Activated CD4-positive, alpha-beta memory T cell treated with anti-CD3 and anti-CD28 coated beads, Interleukin-2, amount 10 ng/mL, durations not matched to agents 7 days and 5 days (primary cell): ENCODE data around the gene RP9. TPM values are rescaled to one million over a fixed set of nuclear protein-coding genes. Genes with fewer than 3 reads are reported as not detected.
A peak's percentile ranks its signal among the peaks of the same experiment; 100 is the strongest.

Experiments used
- CTCF ChIA-PET: fragments of 350-600 bp; sonication (Branson Sonifier 250); formaldehyde crosslinking; loops from one replicate; lab custom pipeline; 2021; ENCODE audit warnings: antibody characterized with exemption, inconsistent platforms; lab: Charles Lee
- POLR2A ChIA-PET: fragments of 350-600 bp; sonication (Branson Sonifier 250); formaldehyde crosslinking; loops from one replicate; lab custom pipeline; 2021; ENCODE audit warnings: antibody characterized with exemption; lab: Charles Lee
- DNase-seq: peaks from one replicate; pipeline ENCODE4 v3.0.0-alpha.2; 2020
- H3K27ac Mint-ChIP-seq: one replicate; pipeline ENCODE4 v1.8.0; 2021; ENCODE audit warnings: mild to moderate bottlenecking, mixed read lengths
- H3K27me3 Mint-ChIP-seq: one replicate; pipeline ENCODE4 v1.8.0; 2021; ENCODE audit warnings: mixed read lengths
- H3K36me3 Mint-ChIP-seq: one replicate; pipeline ENCODE4 v1.8.0; 2021; ENCODE audit warnings: low read depth, mixed read lengths
- H3K4me1 Mint-ChIP-seq: one replicate; pipeline ENCODE4 v1.8.0; 2021; ENCODE audit warnings: mixed read lengths
- H3K4me3 Mint-ChIP-seq: one replicate; pipeline ENCODE4 v1.8.0; 2021; ENCODE audit warnings: mild to moderate bottlenecking, mixed read lengths
- H3K9me3 Mint-ChIP-seq: one replicate; pipeline ENCODE4 v1.8.0; 2021; ENCODE audit warnings: mixed read lengths
- total RNA-seq, 2 experiments: library from RNA; stranded (reverse); gene quantifications; one replicate each; pipeline ENCODE4 v1.2.3, GENCODE V29; 2021

Gene RP9
- total RNA-seq, 2 experiments from 2014 or later, result 9.7 to 11.5 TPM

- no peak for DNase-seq
- no peak overlapping the region for H3K4me3 Mint-ChIP-seq
- CTCF ChIA-PET, result interaction anchor here (0.8 to 5.8 kb wide), 5 partner anchors 9 to 209 kb away, joined by 3 to 34 read pairs (median 5); no protein-coding TSS in a partner anchor
- POLR2A ChIA-PET, result interaction anchor here (1.1 to 3.8 kb wide), 4 partner anchors 7 to 163 kb away, joined by 3 to 26 read pairs (median 8); partner anchors contain the start of genes KBTBD2 and NT5C3A
- H3K27ac Mint-ChIP-seq, result no peak overlapping the region
- H3K36me3 Mint-ChIP-seq, result peaks cover 24% of the 10 kb centered on the region
- peaks cover 62% of the 10 kb centered on the region for H3K4me1 Mint-ChIP-seq
- no peaks in the 10 kb centered on the region for H3K9me3 Mint-ChIP-seq
- H3K27me3 Mint-ChIP-seq, result no peaks in the 10 kb centered on the region
Observed at GRCh38 chr7:33055158-33055557, 54.0 kb downstream of the RP9 start.

GRCh38 chr7:33054261-33054964 lies 54.8 kb downstream of the RP9 start:
- DNase-seq, result no peak
- Mint-ChIP-seq H3K27ac (peak overlapping the region; percentile 71), H3K27me3 (no peaks in the 10 kb centered on the region), H3K4me3 (no peak overlapping the region), H3K9me3 (no peaks in the 10 kb centered on the region), H3K4me1 (peaks cover 57% of the 10 kb centered on the region), H3K36me3 (peaks cover 18% of the 10 kb centered on the region)
- CTCF ChIA-PET, result interaction anchor here (1.2 to 5.8 kb wide), 8 partner anchors 10 to 208 kb away, joined by 3 to 34 read pairs (median 5); partner anchors contain the start of gene RP9
- POLR2A ChIA-PET, result interaction anchor here (1.1 to 3.8 kb wide), 4 partner anchors 8 to 162 kb away, joined by 3 to 26 read pairs (median 8); partner anchors contain the start of genes KBTBD2 and NT5C3A

- ChIA-PET CTCF (interaction anchor here (1.2 to 5.8 kb wide), 6 partner anchors 10 to 207 kb away, joined by 3 to 34 read pairs (median 8); partner anchors contain the start of gene RP9), POLR2A (interaction anchor here (0.8 to 3.8 kb wide), 4 partner anchors 9 to 162 kb away, joined by 3 to 26 read pairs (median 14); partner anchors contain the start of genes KBTBD2 and NT5C3A)
- H3K9me3 Mint-ChIP-seq, result no peaks in the 10 kb centered on the region
- peak overlapping the region; percentile 71 for H3K27ac Mint-ChIP-seq
- DNase-seq, result no peak
- H3K4me3 Mint-ChIP-seq, result no peak overlapping the region
- H3K36me3 Mint-ChIP-seq, result peaks cover 13% of the 10 kb centered on the region
- no peaks in the 10 kb centered on the region for H3K27me3 Mint-ChIP-seq
- H3K4me1 Mint-ChIP-seq, result peaks cover 53% of the 10 kb centered on the region
Observed at GRCh38 chr7:33053721-33054120, 55.5 kb downstream of the RP9 start.

- peaks cover 2% of the 10 kb centered on the region for H3K36me3 Mint-ChIP-seq
- H3K4me1 Mint-ChIP-seq, result peaks cover 49% of the 10 kb centered on the region
- H3K4me3 Mint-ChIP-seq, result no peak overlapping the region
- H3K27me3 Mint-ChIP-seq, result no peaks in the 10 kb centered on the region
- no peak for DNase-seq
- no peak overlapping the region for H3K27ac Mint-ChIP-seq
- CTCF ChIA-PET, result interaction anchor here (1.7 to 5.8 kb wide), 4 partner anchors 10 to 204 kb away, joined by 8 to 34 read pairs (median 17); no protein-coding TSS in a partner anchor
- POLR2A ChIA-PET, result interaction anchor here (1.3 to 1.4 kb wide), 2 partner anchors 10 to 145 kb away, joined by 3 to 5 read pairs; no protein-coding TSS in a partner anchor
- H3K9me3 Mint-ChIP-seq, result no peaks in the 10 kb centered on the region
Observed at GRCh38 chr7:33050535-33051318, 58.5 kb downstream of the RP9 start.

- no peaks in the 10 kb centered on the region for H3K9me3 Mint-ChIP-seq
- no peak overlapping the region for H3K4me3 Mint-ChIP-seq
- POLR2A ChIA-PET, result interaction anchor here (0.6 to 1.3 kb wide), 4 partner anchors 9 to 60 kb away, joined by 3 to 4 read pairs (median 3); no protein-coding TSS in a partner anchor
- H3K27me3 Mint-ChIP-seq, result no peaks in the 10 kb centered on the region
- CTCF ChIA-PET, result interaction anchor here (1.0 to 2.5 kb wide), 8 partner anchors 8 to 202 kb away, joined by 3 to 18 read pairs (median 6); partner anchors contain the start of genes NT5C3A and RP9
- H3K27ac Mint-ChIP-seq, result no peak overlapping the region
- peaks cover 4% of the 10 kb centered on the region for H3K36me3 Mint-ChIP-seq
- no peak for DNase-seq
- H3K4me1 Mint-ChIP-seq, result peaks cover 41% of the 10 kb centered on the region
Observed at GRCh38 chr7:33048704-33049103, 60.5 kb downstream of the RP9 start.

GRCh38 chr7:33048257-33048656 lies 60.9 kb downstream of the RP9 start:
- Mint-ChIP-seq H3K4me3 (no peak overlapping the region), H3K27ac (no peak overlapping the region), H3K9me3 (no peaks in the 10 kb centered on the region), H3K27me3 (no peaks in the 10 kb centered on the region), H3K36me3 (peaks cover 4% of the 10 kb centered on the region), H3K4me1 (peaks cover 42% of the 10 kb centered on the region)
- ChIA-PET POLR2A (interaction anchor here (0.6 to 0.8 kb wide), 3 partner anchors 8 to 60 kb away, joined by 3 read pairs; no protein-coding TSS in a partner anchor), CTCF (interaction anchor here (1.0 to 2.5 kb wide), 7 partner anchors 8 to 202 kb away, joined by 3 to 18 read pairs (median 5); partner anchors contain the start of genes NT5C3A and RP9)
- no peak for DNase-seq

- no peaks in the 10 kb centered on the region for H3K9me3 Mint-ChIP-seq
- no peak for DNase-seq
- ChIA-PET CTCF (no interaction called here), POLR2A (interaction anchor here (1.0 kb wide), 1 partner anchor 17 kb away, joined by 4 read pairs; the partner anchor contains the start of gene NT5C3A)
- no peak overlapping the region for H3K4me3 Mint-ChIP-seq
- H3K27ac Mint-ChIP-seq, result no peak overlapping the region
- H3K36me3 Mint-ChIP-seq, result peaks cover 4% of the 10 kb centered on the region
- H3K27me3 Mint-ChIP-seq, result no peaks in the 10 kb centered on the region
- H3K4me1 Mint-ChIP-seq, result peaks cover 27% of the 10 kb centered on the region
Observed at GRCh38 chr7:33044986-33045385, 64.2 kb downstream of the RP9 start.

Other genes with a start within 250 kb of the RP9 start
- 10 to 100 TPM; 43.8 to 45.6 TPM for gene KBTBD2, start 217.6 kb downstream of the RP9 start, total RNA-seq
- gene FKBP9, start 152.0 kb downstream of the RP9 start, total RNA-seq, result 1 to 10 TPM in 1 of 2 experiments, under 1 TPM in 1; 0.98 to 1.2 TPM
- gene NT5C3A, start 46.6 kb downstream of the RP9 start, total RNA-seq, result 10 to 100 TPM; 86.9 to 89.6 TPM
- 10 to 100 TPM; 13.7 to 14.0 TPM for gene BBS9, start 20.2 kb upstream of the RP9 start, total RNA-seq